AG09309 (cell line): ENCODE measurements around the gene STXBP5.

ENCODE experiments used
- DNase-seq: peaks from one replicate; pipeline ENCODE4 v3.0.0-alpha.2; 2010; ENCODE audit warnings: low read depth
- H3K4me3 ChIP-seq: 2 replicates; pipeline ENCODE4 v1.5.1; 2011; ENCODE audit warnings: mild to moderate bottlenecking, low read depth, low read length, moderate library complexity; ENCODE audit not compliant: control insufficient read depth
- TF ChIP-seq, protein P1 (sequence below): IDR thresholded peaks from 2 replicates; pipeline ENCODE4 v1.5.1; 2011; ENCODE audit warnings: mild to moderate bottlenecking, low read depth, low read length, inconsistent platforms; ENCODE audit not compliant: insufficient read depth, control insufficient read depth; ENCODE audit errors: missing control alignments

Gene STXBP5

GRCh38 chr6:147159536-147160374 lies 44.5 kb upstream of the STXBP5 start:
- TF ChIP-seq, protein P1, sequence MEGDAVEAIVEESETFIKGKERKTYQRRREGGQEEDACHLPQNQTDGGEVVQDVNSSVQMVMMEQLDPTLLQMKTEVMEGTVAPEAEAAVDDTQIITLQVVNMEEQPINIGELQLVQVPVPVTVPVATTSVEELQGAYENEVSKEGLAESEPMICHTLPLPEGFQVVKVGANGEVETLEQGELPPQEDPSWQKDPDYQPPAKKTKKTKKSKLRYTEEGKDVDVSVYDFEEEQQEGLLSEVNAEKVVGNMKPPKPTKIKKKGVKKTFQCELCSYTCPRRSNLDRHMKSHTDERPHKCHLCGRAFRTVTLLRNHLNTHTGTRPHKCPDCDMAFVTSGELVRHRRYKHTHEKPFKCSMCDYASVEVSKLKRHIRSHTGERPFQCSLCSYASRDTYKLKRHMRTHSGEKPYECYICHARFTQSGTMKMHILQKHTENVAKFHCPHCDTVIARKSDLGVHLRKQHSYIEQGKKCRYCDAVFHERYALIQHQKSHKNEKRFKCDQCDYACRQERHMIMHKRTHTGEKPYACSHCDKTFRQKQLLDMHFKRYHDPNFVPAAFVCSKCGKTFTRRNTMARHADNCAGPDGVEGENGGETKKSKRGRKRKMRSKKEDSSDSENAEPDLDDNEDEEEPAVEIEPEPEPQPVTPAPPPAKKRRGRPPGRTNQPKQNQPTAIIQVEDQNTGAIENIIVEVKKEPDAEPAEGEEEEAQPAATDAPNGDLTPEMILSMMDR, result no peak
- DNase-seq, result no peak
- H3K4me3 ChIP-seq, result no peak overlapping the region

DNA sequence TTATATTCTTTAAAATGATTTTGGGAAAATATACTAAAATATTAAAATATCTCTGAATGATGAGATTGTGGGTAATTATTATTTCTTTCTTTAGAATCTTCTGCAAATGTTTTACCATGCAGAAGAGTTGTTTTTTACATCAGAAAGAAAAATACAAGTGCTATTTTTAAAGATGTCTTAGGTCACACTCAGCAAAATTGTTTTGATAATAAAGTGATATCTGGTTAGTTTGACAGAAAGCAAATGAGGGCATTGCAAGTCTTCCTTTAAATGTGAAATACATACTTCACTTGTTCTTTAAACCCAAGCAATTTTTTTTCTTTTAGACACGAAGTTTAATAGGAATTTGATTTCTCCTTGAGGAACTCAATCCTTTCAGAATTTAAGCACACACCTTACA lies 43.6 kb upstream of the STXBP5 start:
- no peak overlapping the region for H3K4me3 ChIP-seq
- TF ChIP-seq, protein P1, result no peak
- no peak for DNase-seq

DNA sequence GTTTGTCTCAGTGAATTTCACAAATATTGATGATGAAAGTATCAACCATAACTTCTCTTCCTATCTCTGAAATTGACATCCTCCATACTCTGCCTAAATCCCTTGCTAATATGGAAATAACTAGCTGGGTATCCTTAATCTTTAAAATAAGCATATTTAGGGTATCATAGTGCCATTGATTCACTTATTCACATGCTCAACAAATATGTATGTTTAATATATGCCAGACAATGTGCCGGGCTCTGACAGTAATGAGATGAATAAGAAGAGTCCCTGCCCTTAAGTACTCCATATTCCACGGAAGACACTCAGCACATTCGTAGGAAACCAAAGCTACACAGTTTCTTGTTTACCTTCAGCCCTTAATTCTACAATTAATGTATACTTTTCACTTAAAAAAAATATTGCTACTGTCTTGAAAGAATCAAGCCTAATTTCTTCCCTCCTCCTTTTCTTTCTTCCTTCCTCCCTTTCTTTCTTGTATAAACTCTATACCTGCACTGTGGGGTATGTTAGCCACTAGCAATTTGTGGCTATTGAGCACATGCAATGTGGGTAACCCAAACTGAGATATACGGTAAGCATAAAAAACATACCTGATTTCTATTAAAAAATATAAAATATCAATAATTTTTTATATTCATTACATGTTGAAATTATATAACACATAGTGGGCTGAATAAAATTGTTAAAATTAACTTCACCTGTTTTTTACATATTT lies 42.8 kb upstream of the STXBP5 start:
- TF ChIP-seq, protein P1, result no peak
- DNase-seq, result no peak
- H3K4me3 ChIP-seq, result no peak overlapping the region

GRCh38 chr6:147161974-147162495 lies 42.2 kb upstream of the STXBP5 start:
- TF ChIP-seq, protein P1, result no peak
- no peak for DNase-seq
- no peak overlapping the region for H3K4me3 ChIP-seq

DNA sequence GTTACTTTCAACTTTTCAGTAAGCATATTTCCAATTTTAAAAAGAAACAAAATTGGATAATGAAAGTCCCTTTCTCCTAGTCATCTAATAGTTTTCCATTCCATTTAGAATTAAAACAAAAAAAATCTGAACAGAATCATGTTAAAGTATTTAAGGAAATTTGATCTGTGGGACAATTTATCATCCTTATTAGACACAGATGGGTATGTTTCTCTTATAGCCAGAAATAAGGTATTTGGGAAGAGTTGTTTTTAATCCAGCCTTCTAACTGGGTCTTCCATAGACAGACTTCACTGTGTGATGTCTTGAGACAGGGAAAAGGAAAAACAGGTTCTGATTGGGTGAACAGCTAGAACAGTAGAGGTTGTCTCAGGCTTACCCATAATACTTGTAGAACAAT lies 39.5 kb upstream of the STXBP5 start:
- no peak for DNase-seq
- no peak overlapping the region for H3K4me3 ChIP-seq
- TF ChIP-seq, protein P1, result no peak

DNA sequence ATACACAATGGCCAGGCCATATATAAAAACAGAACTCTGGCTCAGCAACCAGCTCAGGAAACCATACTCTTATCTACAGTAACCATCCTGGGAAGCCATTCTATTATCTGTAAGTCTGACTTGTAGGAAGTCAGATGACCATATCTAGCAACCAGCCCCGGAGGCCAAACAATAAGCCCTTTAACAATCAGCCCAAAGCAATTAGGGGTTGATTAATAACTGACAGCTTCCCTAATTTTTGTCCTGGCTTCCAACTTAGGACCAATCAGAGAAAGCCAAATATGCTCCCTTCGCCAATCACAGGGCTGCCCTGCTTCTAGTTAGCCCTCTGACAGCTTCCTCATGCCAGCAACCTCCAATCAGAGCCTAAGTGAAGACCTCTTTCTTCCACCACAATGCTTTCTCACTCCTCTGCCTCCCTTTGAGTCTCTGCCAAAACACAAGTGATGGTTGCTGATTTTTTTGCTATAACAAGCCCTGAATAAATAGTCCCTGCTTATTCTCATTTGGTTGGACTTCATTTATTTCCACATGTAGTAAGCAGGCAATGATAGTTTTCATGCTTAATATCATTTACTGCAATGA lies 37.8 kb upstream of the STXBP5 start:
- DNase-seq, result no peak

More for the DNA sequence above, 37.8 kb upstream of the STXBP5 start:
- no peak overlapping the region for H3K4me3 ChIP-seq
- TF ChIP-seq, protein P1, result no peak
